Neutrophil (primary cell): ENCODE data around the gene FGFR1OP2.

Experiments
- H3K27ac ChIP-seq: fragments of 200-600 bp; sonication (generic); 2 replicates; pipeline ENCODE4 v1.5.1; 2016; ENCODE audit warnings: mild to moderate bottlenecking, moderate library complexity
- H3K27me3 ChIP-seq: fragments of 200-600 bp; sonication (generic); 2 replicates; pipeline ENCODE4 v1.6.0; 2016; ENCODE audit warnings: mild to moderate bottlenecking
- H3K36me3 ChIP-seq: fragments of 200-600 bp; sonication (generic); 2 replicates; pipeline ENCODE4 v1.5.1; 2017
- H3K4me1 ChIP-seq, 2 experiments: fragments of 200-600 bp in 1 of 2; sonication (generic) in 1 of 2; 1 replicate in 1 of 2; 2 replicates in 1 of 2; pipeline versions ENCODE4 v1.5.1 to v1.6.1; 2013 to 2016; ENCODE audit warnings: low read depth in 1 of 2, low read length in 1 of 2, mild to moderate bottlenecking in 1 of 2, moderate library complexity in 1 of 2; ENCODE audit not compliant: control insufficient read depth in 1 of 2, insufficient read depth in 1 of 2
- H3K4me3 ChIP-seq, 2 experiments: fragments of 200-600 bp in 1 of 2; sonication (generic) in 1 of 2; 1 replicate in 1 of 2; 2 replicates in 1 of 2; pipeline ENCODE4 v1.5.1; 2013 to 2016; ENCODE audit warnings: low read depth in 1 of 2, low read length in 1 of 2, mild to moderate bottlenecking in 1 of 2, moderate library complexity in 1 of 2
- H3K9me3 ChIP-seq: fragments of 200-600 bp; sonication (generic); 2 replicates; pipeline ENCODE4 v1.5.1; 2016
- CTCF ChIP-seq: fragments of 200-600 bp; sonication (generic); IDR thresholded peaks from 2 replicates; pipeline ENCODE4 v1.5.1; 2016; ENCODE audit warnings: antibody characterized with exemption

FGFR1OP2 gene

GRCh38 chr12:26906024-26906423, 32.2 kb upstream of the FGFR1OP2 start:
- Histone ChIP-seq H3K27me3 (no peaks in the 10 kb centered on the region), H3K36me3 (peaks cover 11% of the 10 kb centered on the region), H3K4me3 (no peak overlapping the region), H3K4me1 (no peaks in the 10 kb centered on the region), H3K9me3 (no peaks in the 10 kb centered on the region), H3K27ac (no peak overlapping the region)
- no peak for TF ChIP-seq CTCF

- Histone ChIP-seq H3K4me1 (no peaks in the 10 kb centered on the region), H3K4me3 (no peak overlapping the region), H3K27me3 (no peaks in the 10 kb centered on the region), H3K27ac (peak overlapping the region; percentile 4), H3K36me3 (peaks cover 11% of the 10 kb centered on the region), H3K9me3 (no peaks in the 10 kb centered on the region)
- TF ChIP-seq CTCF: no peak
These were observed 31.6 kb upstream of the FGFR1OP2 start for GRCh38 chr12:26906704-26907103.

GRCh38 chr12:26918321-26919215, 19.7 kb upstream of the FGFR1OP2 start:
- peaks cover 13% of the 10 kb centered on the region for H3K36me3 ChIP-seq
- no peak overlapping the region for H3K4me3 ChIP-seq
- no peak for TF ChIP-seq CTCF
- H3K27me3 ChIP-seq: no peaks in the 10 kb centered on the region
- peaks cover 4% of the 10 kb centered on the region in 2 experiments for H3K4me1 ChIP-seq
- H3K27ac ChIP-seq: no peak overlapping the region
- H3K9me3 ChIP-seq: no peaks in the 10 kb centered on the region

- no peak overlapping the region for H3K27ac ChIP-seq
- no peak for TF ChIP-seq CTCF
These were observed 19.1 kb upstream of the FGFR1OP2 start for GRCh38 chr12:26919216-26919555.

GRCh38 chr12:26921886-26922285, 16.4 kb upstream of the FGFR1OP2 start:
- H3K27ac ChIP-seq: no peak overlapping the region
- no peaks in the 10 kb centered on the region for H3K27me3 ChIP-seq
- H3K4me3 ChIP-seq: no peak overlapping the region
- H3K36me3 ChIP-seq: peaks cover 17% of the 10 kb centered on the region
- H3K9me3 ChIP-seq: no peaks in the 10 kb centered on the region
- H3K4me1 ChIP-seq: no peaks in the 10 kb centered on the region
- TF ChIP-seq CTCF: no peak

More at GRCh38 chr12:26919216-26919555, 19.1 kb upstream of the FGFR1OP2 start:
- Histone ChIP-seq H3K36me3 (peaks cover 13% of the 10 kb centered on the region), H3K27me3 (no peaks in the 10 kb centered on the region), H3K9me3 (no peaks in the 10 kb centered on the region), H3K4me3 (no peak overlapping the region), H3K4me1 (no peaks in the 10 kb centered on the region)
